ENCODE measurements around the gene CDC42EP1.

GRCh38 chr22:37607935-37608476, 47.7 kb downstream of the CDC42EP1 start:
- TF ChIP-seq CTCF (IDR thresholded peaks at IDR 0.05) (no peak), EZH2 (IDR thresholded peaks at IDR 0.05; ENCODE audit: borderline replicate concordance, insufficient read depth, low read depth, low read length, poor library complexity, severe bottlenecking) (no peak)
